CD4-positive, CD25-positive, alpha-beta regulatory T cell (primary cell): ENCODE results near the gene GLRB. TPM values are rescaled to one million over a fixed set of nuclear protein-coding genes. Genes with fewer than 3 reads are reported as not detected.

ENCODE experiments used
- ATAC-seq, 2 donors: fragments of 150-1000 bp; cut with Tn5 transposase; one replicate each; pipeline ENCODE4 v1.10.0; 2021; ENCODE audit warnings: low read depth in 2 of 2, moderate number of reproducible peaks in 2 of 2, moderate library complexity in 1 of 2
- DNase-seq, 3 donors: peaks; one replicate each; pipeline versions ENCODE4 v3.0.0 to v3.0.0-alpha.2; 2012 to 2022; ENCODE audit warnings: mixed read lengths in 1 of 3
- H3K27ac ChIP-seq: one replicate; pipeline ENCODE4 v1.7.0; 2013; ENCODE audit warnings: mild to moderate bottlenecking, low read length; ENCODE audit not compliant: insufficient read depth, poor library complexity, severe bottlenecking
- H3K27me3 ChIP-seq: one replicate; pipeline ENCODE4 v1.7.0; 2013; ENCODE audit warnings: low read length; ENCODE audit not compliant: control insufficient read depth, insufficient read depth
- H3K36me3 ChIP-seq: one replicate; pipeline ENCODE4 v1.7.0; 2013; ENCODE audit warnings: mild to moderate bottlenecking, low read length, moderate library complexity; ENCODE audit not compliant: control insufficient read depth, insufficient read depth
- H3K4me1 ChIP-seq: 2 replicates; pipeline ENCODE4 v1.7.0; 2013; ENCODE audit warnings: mild to moderate bottlenecking, low read length; ENCODE audit not compliant: insufficient read depth, control insufficient read depth, poor library complexity, severe bottlenecking
- H3K4me3 ChIP-seq: one replicate; pipeline ENCODE4 v1.7.0; 2013; ENCODE audit warnings: low read depth, mild to moderate bottlenecking, low read length, moderate library complexity
- H3K9me3 ChIP-seq, 2 experiments: 1 replicate in 1 of 2; 2 replicates in 1 of 2; pipeline ENCODE4 v1.7.0; 2013; ENCODE audit warnings: low read length in 2 of 2, mild to moderate bottlenecking in 1 of 2, moderate library complexity in 1 of 2; ENCODE audit not compliant: control insufficient read depth in 2 of 2
- H3K27ac Mint-ChIP-seq, 3 donors: one replicate each; pipeline ENCODE4 v1.8.0; 2020 to 2022; ENCODE audit warnings: mild to moderate bottlenecking in 3 of 3, mixed read lengths in 3 of 3, moderate library complexity in 2 of 3
- H3K27me3 Mint-ChIP-seq: one replicate; pipeline ENCODE4 v1.8.0; 2022; ENCODE audit warnings: mild to moderate bottlenecking, mixed read lengths
- H3K36me3 Mint-ChIP-seq: one replicate; pipeline ENCODE4 v1.8.0; 2020; ENCODE audit warnings: mixed read lengths
- H3K4me1 Mint-ChIP-seq, 4 donors: one replicate each; pipeline ENCODE4 v1.8.0; 2020 to 2022; ENCODE audit warnings: mixed read lengths in 4 of 4, mild to moderate bottlenecking in 1 of 4
- H3K4me3 Mint-ChIP-seq, 4 donors: one replicate each; pipeline ENCODE4 v1.8.0; 2020 to 2022; ENCODE audit warnings: mild to moderate bottlenecking in 4 of 4, mixed read lengths in 4 of 4, moderate library complexity in 3 of 4
- H3K9me3 Mint-ChIP-seq, 7 donors: one replicate each; pipeline ENCODE4 v1.8.0; 2020 to 2022; ENCODE audit warnings: mixed read lengths in 7 of 7, mild to moderate bottlenecking in 3 of 7, moderate library complexity in 2 of 7
- polyA plus RNA-seq, 4 donors: library from polyadenylated mRNA; unstranded; fragments of 300-500 nt; fragmentation: Illumina TruSeq; gene quantifications; one replicate each; pipeline ENCODE4 v1.2.3, GENCODE V29; 2021
- total RNA-seq: library from RNA; stranded (reverse); gene quantifications from one replicate; pipeline ENCODE4 v1.2.3, GENCODE V29; 2022

The GLRB gene
- total and polyA plus RNA-seq, 5 donors from 2014 or later, result not detected

- Mint-ChIP-seq H3K27ac (no peak overlapping the region), H3K36me3 (no peaks in the 10 kb centered on the region), H3K4me1 (no peaks in the 10 kb centered on the region), H3K27me3 (peaks cover 5% of the 10 kb centered on the region), H3K9me3 (peaks cover 0 to 10% (median 7%) of the 10 kb centered on the region in 7 donors), H3K4me3 (no peak overlapping the region)
- H3K36me3 ChIP-seq, result no peaks in the 10 kb centered on the region
- peaks cover 0 to 2% of the 10 kb centered on the region in 2 experiments for H3K9me3 ChIP-seq
- H3K27me3 ChIP-seq, result no peaks in the 10 kb centered on the region
- no peaks in the 10 kb centered on the region for H3K4me1 ChIP-seq
- no peak for DNase-seq
- ATAC-seq, result no peak
- no peak overlapping the region for H3K27ac ChIP-seq
- no peak overlapping the region for H3K4me3 ChIP-seq
These were observed 108.3 kb downstream of the GLRB start for GRCh38 chr4:157184300-157184699.

GRCh38 chr4:157185363-157185762 is 109.4 kb downstream of the GLRB start:
- Histone ChIP-seq H3K4me1 (no peaks in the 10 kb centered on the region), H3K36me3 (no peaks in the 10 kb centered on the region), H3K4me3 (no peak overlapping the region), H3K27me3 (no peaks in the 10 kb centered on the region), H3K27ac (no peak overlapping the region), H3K9me3 (peaks cover 0 to 5% of the 10 kb centered on the region in 2 experiments)
- Mint-ChIP-seq H3K9me3 (peaks cover 2 to 16% (median 9%) of the 10 kb centered on the region in 7 donors), H3K4me1 (no peaks in the 10 kb centered on the region), H3K4me3 (no peak overlapping the region), H3K36me3 (no peaks in the 10 kb centered on the region), H3K27me3 (peaks cover 5% of the 10 kb centered on the region), H3K27ac (no peak overlapping the region)
- DNase-seq, result no peak
- no peak for ATAC-seq

- ATAC-seq (no peak), DNase-seq (no peak)
- H3K4me3 Mint-ChIP-seq, result no peak overlapping the region
- Histone ChIP-seq H3K36me3 (no peaks in the 10 kb centered on the region), H3K4me1 (no peaks in the 10 kb centered on the region), H3K27ac (no peak overlapping the region), H3K9me3 (peaks cover 0 to 3% of the 10 kb centered on the region in 2 experiments), H3K4me3 (no peak overlapping the region), H3K27me3 (no peaks in the 10 kb centered on the region)
- no peaks in the 10 kb centered on the region for H3K36me3 Mint-ChIP-seq
- no peaks in the 10 kb centered on the region for H3K4me1 Mint-ChIP-seq
- no peaks in the 10 kb centered on the region for H3K27me3 Mint-ChIP-seq
- no peak overlapping the region for H3K27ac Mint-ChIP-seq
- H3K9me3 Mint-ChIP-seq, result peaks cover 0 to 5% (median 2%) of the 10 kb centered on the region in 7 donors
These were observed 119.4 kb downstream of the GLRB start for GRCh38 chr4:157195374-157195773.

GRCh38 chr4:157196046-157196445 is 120.1 kb downstream of the GLRB start:
- H3K27me3 Mint-ChIP-seq, result no peaks in the 10 kb centered on the region
- no peaks in the 10 kb centered on the region for H3K27me3 ChIP-seq
- peaks cover 0 to 5% (median 1%) of the 10 kb centered on the region in 7 donors for H3K9me3 Mint-ChIP-seq
- H3K36me3 Mint-ChIP-seq, result no peaks in the 10 kb centered on the region
- ATAC-seq, result no peak
- peaks cover 0 to 1% of the 10 kb centered on the region in 2 experiments for H3K9me3 ChIP-seq
- no peak for DNase-seq
- no peaks in the 10 kb centered on the region for H3K4me1 ChIP-seq
- H3K4me3 ChIP-seq, result no peak overlapping the region
- H3K27ac Mint-ChIP-seq, result no peak overlapping the region
- no peak overlapping the region for H3K4me3 Mint-ChIP-seq
- no peaks in the 10 kb centered on the region for H3K4me1 Mint-ChIP-seq
- H3K36me3 ChIP-seq, result no peaks in the 10 kb centered on the region
- no peak overlapping the region for H3K27ac ChIP-seq

GRCh38 chr4:157204634-157205244 is 128.8 kb downstream of the GLRB start:
- no peaks in the 10 kb centered on the region for H3K36me3 ChIP-seq
- H3K27me3 Mint-ChIP-seq, result no peaks in the 10 kb centered on the region
- H3K27ac Mint-ChIP-seq, result no peak overlapping the region
- peaks cover 0 to 3% of the 10 kb centered on the region in 2 experiments for H3K9me3 ChIP-seq
- H3K4me3 Mint-ChIP-seq, result no peak overlapping the region
- H3K4me1 ChIP-seq, result no peaks in the 10 kb centered on the region
- ATAC-seq (no peak), DNase-seq (peak in 1 of 3 donors; percentile 1)
- no peak overlapping the region for H3K27ac ChIP-seq
- no peak overlapping the region for H3K4me3 ChIP-seq
- H3K4me1 Mint-ChIP-seq, result no peaks in the 10 kb centered on the region
- no peaks in the 10 kb centered on the region for H3K27me3 ChIP-seq
- peaks cover 0 to 11% (median 2%) of the 10 kb centered on the region in 7 donors for H3K9me3 Mint-ChIP-seq
- no peaks in the 10 kb centered on the region for H3K36me3 Mint-ChIP-seq

- H3K36me3 Mint-ChIP-seq, result no peaks in the 10 kb centered on the region
These were observed 141.8 kb downstream of the GLRB start for GRCh38 chr4:157217708-157218107.

GRCh38 chr4:157219711-157220370 is 143.9 kb downstream of the GLRB start:
- Histone ChIP-seq H3K4me1 (no peaks in the 10 kb centered on the region), H3K36me3 (no peaks in the 10 kb centered on the region), H3K4me3 (no peak overlapping the region), H3K27me3 (no peaks in the 10 kb centered on the region), H3K27ac (no peak overlapping the region), H3K9me3 (no peaks in the 10 kb centered on the region)
- ATAC-seq (no peak), DNase-seq (peak in 1 of 3 donors; percentile 1)
- Mint-ChIP-seq H3K27ac (no peak overlapping the region), H3K9me3 (peaks cover 0 to 17% (median 5%) of the 10 kb centered on the region in 7 donors), H3K4me3 (no peak overlapping the region), H3K4me1 (peaks cover 0 to 3% (median 0%) of the 10 kb centered on the region in 4 donors), H3K27me3 (peaks cover 6% of the 10 kb centered on the region), H3K36me3 (no peaks in the 10 kb centered on the region)

More at GRCh38 chr4:157217708-157218107, 141.8 kb downstream of the GLRB start:
- H3K27ac Mint-ChIP-seq, result no peak overlapping the region
- no peak overlapping the region for H3K4me3 ChIP-seq
- peaks cover 6% of the 10 kb centered on the region for H3K27me3 Mint-ChIP-seq
- peaks cover 0 to 13% (median 3%) of the 10 kb centered on the region in 7 donors for H3K9me3 Mint-ChIP-seq
- H3K4me1 Mint-ChIP-seq, result peaks cover 0 to 3% (median 0%) of the 10 kb centered on the region in 4 donors
- no peaks in the 10 kb centered on the region for H3K4me1 ChIP-seq
- H3K4me3 Mint-ChIP-seq, result no peak overlapping the region
- H3K9me3 ChIP-seq, result no peaks in the 10 kb centered on the region
- no peak for ATAC-seq
- no peak for DNase-seq
- H3K36me3 ChIP-seq, result no peaks in the 10 kb centered on the region
- no peak overlapping the region for H3K27ac ChIP-seq
- H3K27me3 ChIP-seq, result no peaks in the 10 kb centered on the region
